HG03175 (cell line): ENCODE measurements around the gene OPN5.
"Not testable (repeated sequence)": the region's sequence is repeated elsewhere in the genome, so short reads cannot be mapped to it uniquely, and the experiment has no call there.

Experiments
- ATAC-seq: cut with Tn5 transposase; IDR thresholded peaks from one replicate; pipeline ENCODE4 v1.9.1; 2021; ENCODE audit warnings: mild to moderate bottlenecking, moderate library complexity; ENCODE audit not compliant: unreplicated experiment

Gene OPN5

GRCh38 chr6:47781732-47782131 lies at the start of gene OPN5:
Gene OPN5, plus strand, starts transcription at chr6:47782032. Its CDS starts 35 bp downstream, at chr6:47782067.
- no peak for ATAC-seq

GRCh38 chr6:47733879-47734558 lies 47.8 kb upstream of the OPN5 start:
- peak; percentile 84 for ATAC-seq

GRCh38 chr6:47734831-47735481 lies 46.9 kb upstream of the OPN5 start:
- ATAC-seq: no peak

GRCh38 chr6:47736083-47736700 lies 45.6 kb upstream of the OPN5 start:
- no peak for ATAC-seq

- ATAC-seq: no peak
Measured at GRCh38 chr6:47737406-47737805, 44.4 kb upstream of the OPN5 start.

- ATAC-seq: no peak
Measured at GRCh38 chr6:47740714-47741113, 41.1 kb upstream of the OPN5 start.

GRCh38 chr6:47741807-47742206 lies 40.0 kb upstream of the OPN5 start:
- peak; percentile 50 for ATAC-seq

GRCh38 chr6:47743744-47744143 lies 38.1 kb upstream of the OPN5 start:
- ATAC-seq: no peak

- not testable (repeated sequence) for ATAC-seq
Measured at GRCh38 chr6:47745269-47745668, 36.6 kb upstream of the OPN5 start.

GRCh38 chr6:47749757-47750156 lies 32.1 kb upstream of the OPN5 start:
- ATAC-seq: no peak

GRCh38 chr6:47752801-47753200 lies 29.0 kb upstream of the OPN5 start:
- no peak for ATAC-seq

GRCh38 chr6:47759364-47759763 lies 22.5 kb upstream of the OPN5 start:
- no peak for ATAC-seq

- ATAC-seq: no peak
Measured at GRCh38 chr6:47762502-47762901, 19.3 kb upstream of the OPN5 start.

GRCh38 chr6:47766445-47766844 lies 15.4 kb upstream of the OPN5 start:
- no peak for ATAC-seq

- ATAC-seq: no peak
Measured at GRCh38 chr6:47767102-47767501, 14.7 kb upstream of the OPN5 start.

GRCh38 chr6:47769982-47770381 lies 11.8 kb upstream of the OPN5 start:
- ATAC-seq: no peak

GRCh38 chr6:47772359-47772758 lies 9.5 kb upstream of the OPN5 start:
- no peak for ATAC-seq

GRCh38 chr6:47773005-47773404 lies 8.8 kb upstream of the OPN5 start:
- no peak for ATAC-seq

- peak; percentile 91 for ATAC-seq
Measured at GRCh38 chr6:47780510-47781356, 1.1 kb upstream of the OPN5 start.

GRCh38 chr6:47785182-47785581 lies 3.4 kb downstream of the OPN5 start:
- ATAC-seq: no peak
